Duodenal mucosa (tissue), 2 donors: ENCODE data around the gene FNIP1.
"Not testable (repeated sequence)": the region's sequence is repeated elsewhere in the genome, so short reads cannot be mapped to it uniquely, and the experiment has no call there.

Experiments used
- H3K27ac ChIP-seq: one replicate; pipeline ENCODE4 v1.7.0; 2013; ENCODE audit warnings: low read depth, low read length
- H3K27me3 ChIP-seq, 2 donors: one replicate each; pipeline ENCODE4 v1.7.0; 2013; ENCODE audit warnings: low read length in 2 of 2, control low read depth in 1 of 2; ENCODE audit not compliant: insufficient read depth in 2 of 2, control insufficient read depth in 1 of 2
- H3K36me3 ChIP-seq, 2 donors: one replicate each; pipeline ENCODE4 v1.7.0; 2013; ENCODE audit warnings: low read length in 2 of 2, control low read depth in 1 of 2; ENCODE audit not compliant: insufficient read depth in 2 of 2, control insufficient read depth in 1 of 2
- H3K4me1 ChIP-seq, 2 donors: one replicate each; pipeline ENCODE4 v1.7.0; 2013; ENCODE audit warnings: low read length in 2 of 2, control low read depth in 1 of 2; ENCODE audit not compliant: insufficient read depth in 2 of 2, control insufficient read depth in 1 of 2
- H3K4me3 ChIP-seq, 2 donors: one replicate each; pipeline ENCODE4 v1.7.0; 2013; ENCODE audit warnings: low read length in 2 of 2, low read depth in 1 of 2
- H3K9ac ChIP-seq, 2 donors: one replicate each; pipeline ENCODE4 v1.7.0; 2013; ENCODE audit warnings: low read length in 2 of 2, low read depth in 1 of 2
- H3K9me3 ChIP-seq, 2 donors: one replicate each; pipeline ENCODE4 v1.7.0; 2013; ENCODE audit warnings: low read length in 2 of 2, control low read depth in 1 of 2; ENCODE audit not compliant: control insufficient read depth in 1 of 2

The FNIP1 gene

DNA sequence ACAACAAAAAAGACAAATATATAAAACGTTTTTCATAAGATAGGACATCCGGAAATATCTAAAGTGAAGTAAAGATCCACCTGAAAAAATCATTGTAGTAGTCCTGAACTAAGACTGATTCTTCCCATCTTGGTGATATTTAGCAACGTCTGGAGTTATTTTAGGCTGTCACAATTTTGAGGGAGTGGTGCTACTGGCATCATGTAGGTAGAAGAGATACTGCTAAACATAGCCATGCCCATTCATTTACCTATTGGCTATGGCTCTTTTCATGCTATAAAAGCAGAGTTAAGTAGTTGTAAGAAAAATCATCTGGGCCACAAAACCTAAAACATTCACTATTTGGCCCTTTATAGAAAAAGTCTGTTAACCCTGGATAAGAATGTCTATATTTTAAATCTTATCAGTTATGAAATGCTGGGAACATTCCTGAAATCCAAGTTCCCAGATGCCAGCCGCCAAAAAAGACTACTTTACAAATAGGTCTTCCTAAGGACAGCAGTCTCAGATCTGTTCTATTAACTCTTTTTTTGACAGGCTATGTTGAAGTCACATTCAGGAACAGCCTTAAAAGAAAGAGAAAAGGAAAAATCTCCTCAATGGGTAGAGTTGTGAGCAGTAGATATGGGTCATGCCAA is 188.8 kb downstream of the FNIP1 start:
- no peaks in the 10 kb centered on the region for H3K36me3 ChIP-seq
- no peak overlapping the region for H3K27ac ChIP-seq
- H3K4me3 ChIP-seq = no peak overlapping the region
- no peaks in the 10 kb centered on the region for H3K27me3 ChIP-seq
- H3K4me1 ChIP-seq = peaks cover 0 to 3% of the 10 kb centered on the region in 2 donors
- H3K9me3 ChIP-seq = no peaks in the 10 kb centered on the region
- H3K9ac ChIP-seq = no peak overlapping the region

DNA sequence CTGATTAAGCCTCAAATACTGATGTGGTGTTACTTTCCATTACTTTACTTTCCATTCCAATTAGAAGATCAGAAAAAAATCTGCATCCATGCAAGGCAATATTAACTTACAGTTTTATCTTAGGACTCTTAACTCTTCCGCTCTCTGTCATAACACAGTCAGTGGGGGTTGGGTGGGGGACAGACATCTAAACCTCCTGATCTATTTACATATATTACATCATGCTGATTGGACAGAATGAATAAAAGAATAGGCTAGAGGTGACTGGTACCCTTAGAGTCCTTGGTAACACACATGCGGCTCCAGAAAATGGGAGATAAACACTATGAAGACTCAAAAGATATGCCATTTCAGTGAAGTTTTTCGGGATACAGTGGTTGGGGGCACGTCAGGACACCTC is 189.4 kb downstream of the FNIP1 start:
- Histone ChIP-seq H3K27ac (no peak overlapping the region), H3K36me3 (peaks cover 0 to 2% of the 10 kb centered on the region in 2 donors), H3K4me1 (peaks cover 0 to 3% of the 10 kb centered on the region in 2 donors), H3K9me3 (no peaks in the 10 kb centered on the region), H3K4me3 (no peak overlapping the region), H3K9ac (no peak overlapping the region), H3K27me3 (no peaks in the 10 kb centered on the region)

DNA sequence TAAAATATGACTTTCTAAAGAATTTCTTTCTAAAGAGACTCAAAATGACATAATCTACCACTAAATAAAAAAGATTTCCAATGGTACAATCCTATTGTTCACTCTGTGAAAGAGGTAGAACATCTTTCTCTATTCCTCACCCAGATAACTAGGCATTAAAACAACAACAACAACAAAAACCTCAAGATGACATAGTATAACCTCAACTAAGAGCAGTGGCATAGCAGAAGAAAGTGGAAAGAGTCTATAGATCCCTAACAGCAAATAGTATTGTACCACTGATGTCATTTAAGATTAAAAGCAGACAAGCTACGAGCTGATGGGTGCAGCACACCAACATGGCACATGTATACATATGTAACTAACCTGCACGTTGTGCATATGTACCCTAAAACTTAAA is 191.7 kb downstream of the FNIP1 start:
- H3K27ac ChIP-seq = no peak overlapping the region
- H3K27me3 ChIP-seq = no peaks in the 10 kb centered on the region
- H3K9ac ChIP-seq = no peak overlapping the region
- H3K4me3 ChIP-seq = no peak overlapping the region
- peaks cover 0 to 9% of the 10 kb centered on the region in 2 donors for H3K36me3 ChIP-seq
- H3K4me1 ChIP-seq = no peaks in the 10 kb centered on the region
- no peaks in the 10 kb centered on the region for H3K9me3 ChIP-seq

- peaks cover 7 to 10% of the 10 kb centered on the region in 2 donors for H3K4me1 ChIP-seq
- H3K9me3 ChIP-seq = no peaks in the 10 kb centered on the region
- H3K36me3 ChIP-seq = no peaks in the 10 kb centered on the region
- no peak overlapping the region for H3K27ac ChIP-seq
- no peak overlapping the region for H3K9ac ChIP-seq
- no peak overlapping the region for H3K4me3 ChIP-seq
- H3K27me3 ChIP-seq = no peaks in the 10 kb centered on the region
These were observed 201.5 kb downstream of the FNIP1 start for GRCh38 chr5:131595088-131596033.

DNA sequence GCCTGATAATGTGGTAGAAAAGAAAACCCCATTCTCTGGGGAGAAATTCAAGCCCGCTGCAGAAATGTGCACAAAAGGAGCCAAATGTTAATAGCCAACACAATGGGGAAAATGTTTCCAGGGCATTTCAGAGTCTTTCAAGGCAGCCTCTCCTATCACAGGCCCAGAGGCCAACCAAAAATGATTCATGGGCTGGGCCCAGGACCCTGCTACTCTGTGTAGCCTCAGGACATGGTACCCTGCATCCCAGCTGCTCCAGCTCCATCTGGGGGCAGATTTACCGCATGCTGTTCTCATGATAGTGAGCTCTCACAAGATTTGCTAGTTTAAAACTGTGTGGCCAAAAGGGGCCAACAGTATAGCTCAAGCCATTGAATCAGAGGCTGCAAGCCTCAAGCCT is 202.9 kb downstream of the FNIP1 start:
- no peak overlapping the region for H3K9ac ChIP-seq
- H3K9me3 ChIP-seq = no peaks in the 10 kb centered on the region
- no peaks in the 10 kb centered on the region for H3K36me3 ChIP-seq
- no peak overlapping the region for H3K27ac ChIP-seq
- no peak overlapping the region for H3K4me3 ChIP-seq
- no peaks in the 10 kb centered on the region for H3K27me3 ChIP-seq
- peaks cover 10 to 12% of the 10 kb centered on the region in 2 donors for H3K4me1 ChIP-seq

DNA sequence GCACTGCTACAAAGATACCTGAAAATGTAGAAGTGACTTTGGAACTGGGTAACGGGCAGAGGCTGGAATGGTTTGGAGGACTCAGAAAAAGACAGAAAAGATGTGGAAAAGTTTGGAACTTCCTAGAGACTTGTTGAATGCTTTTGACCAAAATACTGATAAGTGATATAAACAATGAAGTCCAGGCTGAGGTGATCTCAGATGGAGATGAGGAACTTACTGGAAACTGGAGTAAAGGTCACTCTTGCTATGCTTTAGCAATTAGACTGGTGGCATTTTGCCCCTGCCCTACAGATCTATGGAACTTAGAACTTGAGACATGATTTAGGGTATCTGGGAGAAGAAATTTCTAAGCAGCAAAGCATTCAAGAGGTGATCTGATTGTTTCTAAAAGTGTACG is 203.4 kb downstream of the FNIP1 start:
- H3K4me1 ChIP-seq = peaks cover 10 to 12% of the 10 kb centered on the region in 2 donors
- not testable (repeated sequence) for H3K27ac ChIP-seq, H3K4me3 ChIP-seq, H3K27me3 ChIP-seq, H3K36me3 ChIP-seq, H3K9me3 ChIP-seq, H3K9ac ChIP-seq
